ENCODE data around the gene PTPRM. TPM values are rescaled to one million over a fixed set of nuclear protein-coding genes. Genes with fewer than 3 reads are reported as not detected.
"Not testable (repeated sequence)": the region's sequence is repeated elsewhere in the genome, so short reads cannot be mapped to it uniquely, and the experiment has no call there.

The PTPRM gene
- total RNA-seq, 1 donor from 2014 or later, result 109 TPM

DNA sequence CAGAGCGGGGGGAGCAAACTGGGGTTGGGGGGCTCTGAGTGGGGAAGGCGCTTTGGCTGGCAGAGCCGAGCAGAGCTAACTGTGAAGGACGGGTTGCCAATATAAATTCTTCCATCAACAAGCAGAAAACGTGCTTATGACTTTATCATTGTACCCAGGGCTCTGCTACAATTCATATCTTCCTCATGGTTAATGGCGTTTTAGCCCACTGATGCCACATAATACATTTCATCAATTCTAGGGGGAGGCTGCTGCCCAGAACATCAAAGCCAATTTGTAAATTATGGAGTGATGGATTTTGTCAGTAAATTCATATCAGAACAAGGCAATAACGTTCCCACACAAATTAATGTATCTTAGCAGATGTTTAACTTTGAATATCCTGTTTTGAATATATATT lies 866.7 kb downstream of the PTPRM start:
- DNase-seq, result no peak

DNA sequence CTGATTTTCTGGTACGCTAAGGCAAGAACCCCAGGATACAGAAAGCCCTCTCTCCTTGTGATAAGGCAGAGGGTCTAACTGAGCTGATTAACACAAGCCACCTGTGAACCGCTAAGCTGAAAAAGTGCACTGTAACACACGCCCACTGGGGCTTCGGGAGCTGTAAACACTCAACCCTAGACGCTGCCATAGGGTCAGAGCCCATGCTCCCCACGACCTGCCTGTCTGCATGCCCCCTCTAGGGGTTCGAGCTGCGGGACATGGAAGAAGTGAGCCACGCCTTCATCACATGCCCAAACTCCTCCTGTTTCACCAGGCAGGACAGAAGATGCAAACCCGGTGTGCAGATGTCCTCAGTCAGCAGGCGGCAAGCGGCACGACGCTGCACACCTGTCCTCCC lies 868.3 kb downstream of the PTPRM start:
- DNase-seq, result no peak

DNA sequence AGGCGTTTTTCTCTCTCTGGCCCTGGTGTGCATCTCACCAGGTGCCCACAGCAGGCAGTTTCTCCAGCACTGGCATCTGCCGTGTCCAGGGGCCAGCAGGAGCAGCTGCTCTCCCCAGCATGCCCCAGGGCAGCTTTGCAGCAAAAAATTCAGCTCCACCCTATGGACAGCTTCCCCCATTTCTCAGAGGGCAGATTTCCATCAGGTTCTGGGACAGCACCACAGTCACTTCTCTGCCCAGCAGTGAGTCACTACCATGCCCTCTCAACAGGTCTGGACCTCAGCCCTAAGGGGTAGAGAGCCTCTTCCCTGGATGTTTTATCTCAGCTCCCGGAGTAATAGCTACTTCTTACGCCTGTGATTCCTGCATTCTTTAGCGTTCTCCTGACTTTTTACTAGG lies 871.9 kb downstream of the PTPRM start:
- no peak for DNase-seq

GRCh38 chr18:8443505-8443904 lies 876.4 kb downstream of the PTPRM start:
- DNase-seq, result no peak

GRCh38 chr18:8446936-8447335 lies 879.8 kb downstream of the PTPRM start:
- not testable (repeated sequence) for DNase-seq

- DNase-seq, result no peak
These were observed 881.0 kb downstream of the PTPRM start for GRCh38 chr18:8448130-8448529.

DNA sequence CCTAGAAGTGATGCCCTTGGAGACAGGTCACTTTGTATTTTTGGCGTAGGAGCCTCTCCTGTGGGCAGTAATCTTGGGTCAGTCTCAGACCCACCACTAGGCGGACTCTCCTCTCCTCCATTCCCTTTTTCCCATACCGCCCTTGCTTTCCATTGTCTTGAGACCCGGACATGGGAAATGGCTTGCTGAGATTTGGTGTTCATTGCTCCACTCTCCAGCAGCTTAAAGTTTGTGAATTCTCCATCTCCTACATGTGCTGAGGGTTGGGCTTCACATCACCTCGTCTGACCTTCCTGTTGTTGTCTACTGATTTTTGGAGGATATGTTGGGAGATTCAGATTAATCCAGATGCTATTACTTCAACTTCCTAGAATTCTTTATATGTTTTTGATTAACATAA lies 882.9 kb downstream of the PTPRM start:
- no peak for DNase-seq

DNA sequence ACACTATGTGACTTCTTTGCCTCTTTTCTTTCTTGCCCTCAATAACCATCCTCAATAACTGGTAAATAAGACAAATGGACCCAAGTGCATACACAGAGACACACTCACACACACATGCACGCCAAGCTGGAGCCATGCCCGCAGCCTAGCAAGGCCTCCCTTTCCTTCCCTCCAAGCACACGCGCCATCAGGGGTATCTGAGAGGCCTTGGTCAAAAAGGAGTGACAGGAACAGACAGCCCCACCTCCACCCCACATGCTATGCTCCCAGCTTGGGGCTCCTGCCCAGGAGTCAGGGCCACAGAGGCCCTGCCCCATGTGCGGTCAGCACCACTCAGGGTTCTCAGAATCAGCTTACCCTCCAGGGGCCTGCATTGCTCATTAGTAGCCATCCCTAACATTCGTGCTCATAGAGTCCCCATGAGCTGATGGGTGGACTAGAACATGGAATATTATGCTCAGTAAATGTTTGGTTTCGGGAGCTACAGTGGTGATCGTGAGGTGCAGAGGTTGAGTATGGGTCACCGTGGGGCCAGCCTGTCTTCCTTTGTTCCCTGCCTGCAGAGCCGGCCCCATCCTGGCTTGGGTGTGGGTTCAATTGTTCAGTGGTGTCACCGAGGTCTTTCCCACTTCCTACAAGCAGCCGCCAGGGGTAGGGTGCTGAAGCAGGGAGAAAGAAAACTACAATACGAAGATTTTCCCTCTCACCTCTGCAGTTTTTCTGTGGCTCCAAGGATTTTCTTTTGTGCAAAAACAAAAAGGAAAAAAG lies 884.0 kb downstream of the PTPRM start:
- no peak for DNase-seq

DNA sequence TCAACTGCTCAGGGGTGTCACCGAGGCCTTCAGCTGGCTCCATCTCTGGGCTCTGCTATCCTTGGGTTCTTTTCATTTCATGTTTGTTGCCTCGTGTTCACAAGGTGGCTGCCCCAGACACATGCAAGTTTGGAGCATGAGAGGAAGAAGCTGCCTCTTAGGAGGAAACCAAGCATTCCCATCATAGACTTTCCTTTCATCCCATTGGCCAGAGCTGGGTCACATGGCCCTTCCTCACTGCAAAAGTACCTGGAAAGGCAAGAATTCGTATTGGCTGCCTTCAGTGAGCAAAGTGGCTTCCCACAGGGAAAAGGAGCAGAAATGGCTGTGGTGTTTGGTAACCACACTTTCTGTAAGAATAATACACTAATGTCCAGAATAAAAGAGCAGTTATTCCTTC lies 886.4 kb downstream of the PTPRM start:
- no peak for DNase-seq

DNA sequence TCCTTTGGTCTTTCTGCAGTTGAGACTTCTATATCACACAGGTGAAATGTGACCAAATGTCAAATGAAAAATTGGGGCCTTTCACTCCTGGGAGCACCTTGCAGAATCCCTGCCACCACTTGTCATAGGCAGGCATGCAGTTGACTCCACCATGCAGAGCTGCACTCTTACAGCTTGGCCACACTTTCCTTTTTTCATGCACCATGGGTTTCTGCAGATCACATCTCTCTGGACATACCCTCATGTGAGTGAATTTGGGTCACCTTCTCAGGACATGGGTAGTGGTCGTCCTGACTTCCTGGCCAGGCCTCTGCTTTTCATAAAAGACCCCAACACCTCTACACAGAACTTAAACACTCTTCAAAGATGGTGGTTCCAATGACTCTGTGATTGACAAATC lies 887.0 kb downstream of the PTPRM start:
- no peak for DNase-seq

GRCh38 chr18:8455661-8456614 lies 888.8 kb downstream of the PTPRM start:
- DNase-seq, result peak; percentile 55

Small RNAs within 50 kb of the gene (small RNA-seq; reads per million reads assigned to genes)
- gene AP001094.1 (ENCODE audit: low replicate concordance) (not detected), gene RF00012 (ENCODE audit: low replicate concordance) (not detected)

Data from tongue (tissue), 3 donors.